Stimulated activated CD4-positive, alpha-beta T cell treated with anti-CD3 and anti-CD28 coated beads, Interleukin-2, amount 100 ng/mL, for 48 hours (primary cell): ENCODE measurements around the gene STOX1.
"Not testable (repeated sequence)": the region's sequence is repeated elsewhere in the genome, so short reads cannot be mapped to it uniquely, and the experiment has no call there.

Source experiments
- DNase-seq, 2 donors: peaks; one replicate each; pipeline ENCODE4 v3.0.0-alpha.2; 2020

STOX1 gene

GRCh38 chr10:68829521-68829920, 2.2 kb downstream of the STOX1 start:
- no peak for DNase-seq

GRCh38 chr10:68829952-68830351, 2.6 kb downstream of the STOX1 start:
- DNase-seq, result no peak

GRCh38 chr10:68831961-68832455, 4.7 kb downstream of the STOX1 start:
- DNase-seq, result no peak

- DNase-seq, result no peak
These were observed 5.3 kb downstream of the STOX1 start for GRCh38 chr10:68832601-68833000.

DNA sequence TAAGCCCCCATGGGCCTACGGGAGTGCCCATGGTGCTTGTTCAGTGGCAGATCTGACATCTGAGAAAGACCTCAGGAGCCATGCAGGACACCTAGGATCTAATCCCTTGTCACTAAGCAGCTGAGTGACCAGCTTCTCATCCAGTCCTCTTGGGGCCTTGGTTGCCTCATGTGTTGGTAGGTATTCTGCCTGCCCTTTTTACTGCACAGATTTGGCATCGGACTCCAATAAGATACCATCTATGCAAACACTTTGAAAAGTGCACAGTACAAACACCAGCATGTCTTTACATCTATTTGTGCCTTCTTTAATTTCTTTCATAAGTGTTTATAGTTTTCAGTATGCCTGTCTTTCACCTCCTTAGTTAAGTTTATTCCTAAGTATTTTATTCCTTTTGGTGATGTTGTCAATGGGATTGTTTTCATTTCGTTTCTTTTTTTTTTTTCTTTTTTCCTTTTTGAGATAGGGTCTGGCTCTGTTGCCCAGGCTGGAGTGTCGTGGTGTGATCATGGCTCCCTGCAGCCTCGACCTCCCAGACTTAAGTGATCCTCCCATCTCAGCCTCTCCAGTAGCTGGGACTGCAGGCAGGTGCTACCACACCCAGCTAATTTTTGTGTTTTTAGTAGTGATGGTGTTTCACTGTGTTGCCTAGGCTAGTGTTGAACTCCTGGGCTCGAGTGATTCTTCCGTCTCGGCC, 10.4 kb downstream of the STOX1 start:
- no peak for DNase-seq

GRCh38 chr10:68840650-68841049, 13.3 kb downstream of the STOX1 start:
- DNase-seq, result not testable (repeated sequence)

- no peak for DNase-seq
These were observed 20.9 kb downstream of the STOX1 start for GRCh38 chr10:68848281-68848680.

- DNase-seq, result no peak
These were observed 21.5 kb downstream of the STOX1 start for GRCh38 chr10:68848806-68849205.

DNA sequence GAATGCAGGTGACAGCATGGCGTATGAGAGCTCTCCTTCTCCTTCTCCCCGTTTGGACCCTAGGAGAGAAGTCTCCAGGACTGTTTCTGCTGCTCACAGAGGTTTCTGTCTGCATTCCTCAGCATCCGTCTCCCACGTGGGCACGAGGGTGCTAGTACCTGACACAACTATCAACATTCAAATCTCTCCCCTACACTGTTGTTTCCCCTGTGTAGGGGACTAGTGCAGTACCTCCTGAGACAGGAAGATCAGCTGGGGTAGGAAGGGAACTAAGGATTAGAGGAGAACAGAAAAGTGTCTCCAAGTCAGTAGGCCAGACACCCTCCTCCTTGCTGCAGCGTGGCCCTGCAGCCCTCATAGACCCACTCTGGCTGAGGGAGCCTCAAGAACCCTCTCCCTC, 29.0 kb downstream of the STOX1 start:
- DNase-seq, result no peak

- no peak for DNase-seq
These were observed 29.7 kb downstream of the STOX1 start for GRCh38 chr10:68857005-68857404.

DNA sequence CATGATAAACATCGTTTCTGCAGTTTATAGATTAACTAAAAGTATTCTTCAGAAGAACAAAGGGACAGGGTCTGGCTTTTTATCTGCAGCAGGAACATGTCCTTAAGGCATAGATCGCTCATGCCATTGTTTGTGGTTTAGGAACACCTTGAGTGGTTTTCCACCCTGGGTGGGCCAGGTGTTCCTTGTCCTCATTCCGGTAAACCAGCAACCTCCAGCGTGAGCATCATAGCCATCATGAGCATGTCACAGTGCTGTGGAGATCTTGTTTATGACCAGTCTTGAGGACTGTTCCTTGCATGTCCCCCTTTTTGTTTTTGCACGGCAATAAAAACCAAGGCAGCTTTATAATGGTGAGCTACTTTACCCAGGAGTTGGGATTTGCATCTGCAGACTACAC, 33.9 kb downstream of the STOX1 start:
- DNase-seq, result no peak

DNA sequence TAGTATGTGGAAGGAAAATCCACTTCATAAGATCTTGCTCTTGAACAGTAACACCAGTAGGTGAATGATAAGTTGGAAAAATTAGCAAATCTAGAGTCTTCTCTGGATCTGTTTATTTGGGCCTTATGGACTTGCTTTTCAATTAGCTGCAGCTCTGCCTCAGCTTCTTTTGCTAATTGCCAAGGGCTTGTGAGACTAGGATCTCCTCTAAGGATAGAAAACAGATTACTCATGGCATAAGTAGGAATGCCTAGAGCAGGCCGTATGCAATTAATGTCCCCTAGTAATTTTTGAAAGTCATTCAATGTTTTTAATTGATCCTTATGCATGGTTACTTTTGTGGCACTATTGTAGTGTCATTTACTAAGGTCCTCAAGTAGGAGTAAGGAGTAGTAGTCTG, 37.3 kb downstream of the STOX1 start:
- no peak for DNase-seq

GRCh38 chr10:68868173-68868572, 40.8 kb downstream of the STOX1 start:
- not testable (repeated sequence) for DNase-seq

- DNase-seq, result no peak
These were observed 42.3 kb downstream of the STOX1 start for GRCh38 chr10:68869623-68870022.

- no peak for DNase-seq
These were observed 42.7 kb downstream of the STOX1 start for GRCh38 chr10:68870061-68870460.

GRCh38 chr10:68870545-68871104, 43.3 kb downstream of the STOX1 start:
- DNase-seq, result peak in 1 of 2 donors; percentile 4

GRCh38 chr10:68871105-68871711, 43.9 kb downstream of the STOX1 start:
- DNase-seq, result no peak

DNA sequence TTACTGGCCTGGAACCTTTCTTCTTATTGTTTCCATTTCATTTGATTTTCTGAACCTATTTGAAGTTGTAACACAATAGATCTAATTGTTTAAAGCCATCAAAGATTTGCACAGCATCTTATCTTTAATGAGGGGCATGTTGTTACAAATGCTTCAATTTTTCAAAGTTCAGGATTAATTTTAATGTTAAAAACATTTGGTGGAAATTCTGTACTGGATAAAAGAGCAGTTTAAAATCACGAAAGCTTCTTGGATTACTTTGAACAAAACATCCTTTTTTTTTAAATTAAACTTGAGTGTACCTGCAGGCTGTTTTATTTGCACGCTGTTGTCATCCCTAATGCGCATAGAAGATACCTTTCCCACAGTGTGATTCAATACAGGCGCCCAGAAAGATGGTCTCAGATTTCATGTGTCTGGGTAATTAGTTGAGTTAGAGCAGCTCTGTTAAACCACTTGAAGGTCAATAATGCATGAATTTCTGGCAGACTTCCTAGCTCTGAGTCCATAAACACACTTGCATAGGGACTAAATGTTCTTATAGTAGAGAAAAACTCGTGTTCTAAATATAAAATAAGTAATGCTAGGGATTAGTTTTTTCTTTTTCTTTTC, 44.5 kb downstream of the STOX1 start:
- DNase-seq, result no peak

GRCh38 chr10:68876246-68877138, 49.2 kb downstream of the STOX1 start:
- no peak for DNase-seq

GRCh38 chr10:68877482-68878110, 50.3 kb downstream of the STOX1 start:
- DNase-seq, result no peak

GRCh38 chr10:68878496-68878895, 51.2 kb downstream of the STOX1 start:
- DNase-seq, result no peak

- no peak for DNase-seq
These were observed 52.3 kb downstream of the STOX1 start for GRCh38 chr10:68879628-68880027.
